Measurements from ENCODE around the gene KIRREL3.

GRCh38 chr11:126432065-126432461 lies 568.5 kb downstream of the KIRREL3 start:
- TF ChIP-seq, protein P1, sequence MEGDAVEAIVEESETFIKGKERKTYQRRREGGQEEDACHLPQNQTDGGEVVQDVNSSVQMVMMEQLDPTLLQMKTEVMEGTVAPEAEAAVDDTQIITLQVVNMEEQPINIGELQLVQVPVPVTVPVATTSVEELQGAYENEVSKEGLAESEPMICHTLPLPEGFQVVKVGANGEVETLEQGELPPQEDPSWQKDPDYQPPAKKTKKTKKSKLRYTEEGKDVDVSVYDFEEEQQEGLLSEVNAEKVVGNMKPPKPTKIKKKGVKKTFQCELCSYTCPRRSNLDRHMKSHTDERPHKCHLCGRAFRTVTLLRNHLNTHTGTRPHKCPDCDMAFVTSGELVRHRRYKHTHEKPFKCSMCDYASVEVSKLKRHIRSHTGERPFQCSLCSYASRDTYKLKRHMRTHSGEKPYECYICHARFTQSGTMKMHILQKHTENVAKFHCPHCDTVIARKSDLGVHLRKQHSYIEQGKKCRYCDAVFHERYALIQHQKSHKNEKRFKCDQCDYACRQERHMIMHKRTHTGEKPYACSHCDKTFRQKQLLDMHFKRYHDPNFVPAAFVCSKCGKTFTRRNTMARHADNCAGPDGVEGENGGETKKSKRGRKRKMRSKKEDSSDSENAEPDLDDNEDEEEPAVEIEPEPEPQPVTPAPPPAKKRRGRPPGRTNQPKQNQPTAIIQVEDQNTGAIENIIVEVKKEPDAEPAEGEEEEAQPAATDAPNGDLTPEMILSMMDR (IDR thresholded peaks at IDR 0.05): no peak
- TF ChIP-seq POLR2A (IDR thresholded peaks at IDR 0.05): no peak

Data from testis (tissue), 2 donors.